WTC11 (cell line): ENCODE results near the gene GPR85. TPM values are rescaled to one million over a fixed set of nuclear protein-coding genes. Genes with fewer than 3 reads are reported as not detected.

Experiments
- ATAC-seq: fragments of 200-7000 bp; cut with Tn5 transposase; 2 replicates; pipeline ENCODE4 v1.10.0; 2021; ENCODE audit warnings: mild to moderate bottlenecking, moderate library complexity
- Bru-seq: library from RNA; stranded (reverse); fragments of 400-500 nt; gene quantifications from one replicate; lab custom pipeline; 2021; lab: Mats Ljungman, UMichigan
- CTCF ChIA-PET: fragments of 300-600 bp; sonication (Branson Sonifier 250); formaldehyde crosslinking; loops from one replicate; lab custom pipeline; 2021; ENCODE audit warnings: antibody characterized with exemption; lab: Charles Lee
- POLR2A ChIA-PET: fragments of 350-600 bp; sonication (Branson Sonifier 250); formaldehyde crosslinking; loops from one replicate; lab custom pipeline; 2021; ENCODE audit warnings: antibody characterized with exemption; lab: Charles Lee
- DNase-seq: peaks from one replicate; pipeline ENCODE4 v3.0.0; 2021; ENCODE audit warnings: low spot score
- H3K27ac Mint-ChIP-seq: 2 replicates; pipeline ENCODE4 v1.8.0; 2021; ENCODE audit warnings: mixed read lengths
- H3K27me3 Mint-ChIP-seq: 2 replicates; pipeline ENCODE4 v1.8.0; 2021; ENCODE audit warnings: low read depth, mild to moderate bottlenecking, moderate library complexity, mixed read lengths
- H3K36me3 Mint-ChIP-seq: 2 replicates; pipeline ENCODE4 v1.8.0; 2021; ENCODE audit warnings: mixed read lengths
- H3K4me1 Mint-ChIP-seq: 2 replicates; pipeline ENCODE4 v1.8.0; 2022; ENCODE audit warnings: mixed read lengths
- H3K4me3 Mint-ChIP-seq: 2 replicates; pipeline ENCODE4 v1.8.0; 2021; ENCODE audit warnings: mild to moderate bottlenecking, moderate library complexity, mixed read lengths
- H3K9me3 Mint-ChIP-seq: 2 replicates; pipeline ENCODE4 v1.8.0; 2021; ENCODE audit warnings: mixed read lengths
- CREB1 ChIP-seq: sonication (generic); formaldehyde crosslinking; IDR thresholded peaks from 2 replicates; pipeline ENCODE4 v1.8.0; 2023; ENCODE audit warnings: mild to moderate bottlenecking, missing genetic modification reagents
- ESRRA ChIP-seq: sonication (generic); formaldehyde crosslinking; IDR thresholded peaks from 2 replicates; pipeline ENCODE4 v1.8.1; 2022; ENCODE audit warnings: mild to moderate bottlenecking, missing genetic modification reagents, borderline replicate concordance
- FOXJ3 ChIP-seq: sonication (generic); formaldehyde crosslinking; IDR thresholded peaks from 2 replicates; pipeline ENCODE4 v1.9.0; 2021; ENCODE audit warnings: missing genetic modification reagents, mild to moderate bottlenecking, borderline replicate concordance
- GABPB1 ChIP-seq: sonication (generic); formaldehyde crosslinking; IDR thresholded peaks from 2 replicates; pipeline ENCODE4 v1.8.1; 2023; ENCODE audit warnings: mild to moderate bottlenecking, missing genetic modification reagents
- IRF2 ChIP-seq: sonication (generic); formaldehyde crosslinking; IDR thresholded peaks from 2 replicates; pipeline ENCODE4 v1.8.0; 2022; ENCODE audit warnings: low read depth, missing genetic modification reagents, borderline replicate concordance
- NR3C1 ChIP-seq: sonication (generic); formaldehyde crosslinking; conservative IDR thresholded peaks from 2 replicates; pipeline ENCODE4 v1.8.1; 2023; ENCODE audit warnings: low read depth, mild to moderate bottlenecking, missing genetic modification reagents
- RORB ChIP-seq: fragments of 250-450 bp; sonication (Bioruptor Pico); IDR thresholded peaks from 2 replicates; pipeline ENCODE4 v1.9.0; 2021; ENCODE audit warnings: mild to moderate bottlenecking
- SOX15 ChIP-seq: fragments of 250-450 bp; sonication (Bioruptor Pico); IDR thresholded peaks from 2 replicates; pipeline ENCODE4 v1.9.0; 2021; ENCODE audit warnings: mild to moderate bottlenecking
- ZNF232 ChIP-seq: sonication (generic); formaldehyde crosslinking; IDR thresholded peaks from 2 replicates; pipeline ENCODE4 v1.8.0; 2022; ENCODE audit warnings: mild to moderate bottlenecking, missing genetic modification reagents
- ZNF317 ChIP-seq: sonication (generic); formaldehyde crosslinking; IDR thresholded peaks from 2 replicates; pipeline ENCODE4 v1.8.1; 2023; ENCODE audit warnings: low read depth, mild to moderate bottlenecking, moderate library complexity, missing genetic modification reagents, borderline replicate concordance
- ZNF396 ChIP-seq: fragments of 250-450 bp; sonication (Bioruptor Pico); IDR thresholded peaks from 2 replicates; pipeline ENCODE4 v1.8.0; 2021; ENCODE audit warnings: mild to moderate bottlenecking, moderate library complexity, borderline replicate concordance
- ZNF416 ChIP-seq: fragments of 250-450 bp; sonication (Bioruptor Pico); IDR thresholded peaks from 2 replicates; pipeline ENCODE4 v1.9.0; 2021; ENCODE audit warnings: mild to moderate bottlenecking, inconsistent platforms
- long read RNA-seq, 3 experiments: library from RNA in 1 of 3; library from capped mRNA in 1 of 3; library from polyadenylated mRNA in 1 of 3; unstranded in 2 of 3; stranded (forward) in 1 of 3; transcript quantifications; one replicate each; pipeline ENCODE4 v2.0.0, GENCODE V29; 2021
- total RNA-seq: library from RNA; stranded (reverse); gene quantifications from 3 replicates; pipeline ENCODE4 v1.2.3, GENCODE V29; 2021
- TF ChIP-seq, protein P1 (sequence below): sonication (generic); formaldehyde crosslinking; IDR thresholded peaks from 2 replicates; pipeline ENCODE4 v1.8.1; 2023; ENCODE audit warnings: mild to moderate bottlenecking, moderate library complexity, missing genetic modification reagents
- TF ChIP-seq, protein P2 (sequence below): fragments of 250-450 bp; sonication (Bioruptor Pico); IDR thresholded peaks from 2 replicates; pipeline ENCODE4 v1.9.0; 2021; ENCODE audit warnings: mild to moderate bottlenecking
- TF ChIP-seq, protein P3 (sequence below): sonication (generic); formaldehyde crosslinking; IDR thresholded peaks from 2 replicates; pipeline ENCODE4 v1.8.0; 2022; ENCODE audit warnings: missing genetic modification reagents
- TF ChIP-seq, protein P4 (sequence below): sonication (generic); formaldehyde crosslinking; conservative IDR thresholded peaks from 2 replicates; pipeline ENCODE4 v1.8.1; 2023; ENCODE audit warnings: mild to moderate bottlenecking, low read depth, missing genetic modification reagents, moderate library complexity
- TF ChIP-seq, protein P5 (sequence below): fragments of 250-450 bp; sonication (Bioruptor Pico); IDR thresholded peaks from 2 replicates; pipeline ENCODE4 v2.1.2; 2022; ENCODE audit warnings: mild to moderate bottlenecking, moderate library complexity
- TF ChIP-seq, protein P6 (sequence below): sonication (generic); formaldehyde crosslinking; IDR thresholded peaks from 2 replicates; pipeline ENCODE4 v1.8.1; 2022; ENCODE audit warnings: mild to moderate bottlenecking, moderate library complexity, missing genetic modification reagents

The GPR85 gene, protein sequence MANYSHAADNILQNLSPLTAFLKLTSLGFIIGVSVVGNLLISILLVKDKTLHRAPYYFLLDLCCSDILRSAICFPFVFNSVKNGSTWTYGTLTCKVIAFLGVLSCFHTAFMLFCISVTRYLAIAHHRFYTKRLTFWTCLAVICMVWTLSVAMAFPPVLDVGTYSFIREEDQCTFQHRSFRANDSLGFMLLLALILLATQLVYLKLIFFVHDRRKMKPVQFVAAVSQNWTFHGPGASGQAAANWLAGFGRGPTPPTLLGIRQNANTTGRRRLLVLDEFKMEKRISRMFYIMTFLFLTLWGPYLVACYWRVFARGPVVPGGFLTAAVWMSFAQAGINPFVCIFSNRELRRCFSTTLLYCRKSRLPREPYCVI
- 0.09 to 0.34 TPM (median 0.09 TPM) in 3 replicates for total RNA-seq
- percentile 28 among the genes with signal in this experiment for Bru-seq, nascent RNA
- long read RNA-seq, experiment 1: 0 reads
- long read RNA-seq, experiment 2: 0 reads
- long read RNA-seq, experiment 3: 0 reads

DNA sequence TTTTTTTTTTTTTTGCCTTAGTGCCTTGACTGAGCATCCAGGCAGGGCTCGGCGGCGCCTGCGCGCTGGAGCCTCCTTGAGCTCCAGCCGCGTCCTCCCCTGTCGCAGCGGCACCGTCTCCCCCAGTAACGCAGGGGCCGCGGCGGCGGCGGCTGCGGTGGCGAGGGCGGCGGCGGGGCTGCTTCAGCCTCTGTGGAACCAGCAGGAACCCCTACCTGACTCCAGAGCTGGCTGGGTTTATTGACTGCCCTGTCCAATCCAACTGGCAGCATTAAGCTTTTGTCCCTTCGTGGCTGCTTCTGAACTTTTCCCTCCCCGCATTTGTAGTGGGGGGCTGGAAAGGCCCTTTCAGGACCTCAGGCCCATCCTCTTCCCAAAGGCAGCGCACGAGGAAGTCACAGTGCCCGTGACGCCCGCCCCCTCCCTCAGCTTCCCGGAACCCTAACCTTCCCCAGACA lies at the start of gene GPR85:
TSS of gene GPR85 (minus strand) at position 397 of the 458 bp plus-strand sequence. CDS start 2,106 bp downstream, outside the sequence.
- TF ChIP-seq IRF2 (CRISPR knock-in tag) (no peak), FOXJ3 (CRISPR knock-in tag) (no peak), ZNF416 (no peak), CREB1 (CRISPR knock-in tag) (no peak), ZNF232 (CRISPR knock-in tag) (no peak), ZNF317 (CRISPR knock-in tag) (no peak), ESRRA (CRISPR knock-in tag) (no peak), GABPB1 (CRISPR knock-in tag) (no peak)
- TF ChIP-seq, protein P1, sequence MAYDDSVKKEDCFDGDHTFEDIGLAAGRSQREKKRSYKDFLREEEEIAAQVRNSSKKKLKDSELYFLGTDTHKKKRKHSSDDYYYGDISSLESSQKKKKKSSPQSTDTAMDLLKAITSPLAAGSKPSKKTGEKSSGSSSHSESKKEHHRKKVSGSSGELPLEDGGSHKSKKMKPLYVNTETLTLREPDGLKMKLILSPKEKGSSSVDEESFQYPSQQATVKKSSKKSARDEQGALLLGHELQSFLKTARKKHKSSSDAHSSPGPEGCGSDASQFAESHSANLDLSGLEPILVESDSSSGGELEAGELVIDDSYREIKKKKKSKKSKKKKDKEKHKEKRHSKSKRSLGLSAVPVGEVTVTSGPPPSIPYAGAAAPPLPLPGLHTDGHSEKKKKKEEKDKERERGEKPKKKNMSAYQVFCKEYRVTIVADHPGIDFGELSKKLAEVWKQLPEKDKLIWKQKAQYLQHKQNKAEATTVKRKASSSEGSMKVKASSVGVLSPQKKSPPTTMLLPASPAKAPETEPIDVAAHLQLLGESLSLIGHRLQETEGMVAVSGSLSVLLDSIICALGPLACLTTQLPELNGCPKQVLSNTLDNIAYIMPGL (CRISPR knock-in tag): no peak
- TF ChIP-seq, protein P2, sequence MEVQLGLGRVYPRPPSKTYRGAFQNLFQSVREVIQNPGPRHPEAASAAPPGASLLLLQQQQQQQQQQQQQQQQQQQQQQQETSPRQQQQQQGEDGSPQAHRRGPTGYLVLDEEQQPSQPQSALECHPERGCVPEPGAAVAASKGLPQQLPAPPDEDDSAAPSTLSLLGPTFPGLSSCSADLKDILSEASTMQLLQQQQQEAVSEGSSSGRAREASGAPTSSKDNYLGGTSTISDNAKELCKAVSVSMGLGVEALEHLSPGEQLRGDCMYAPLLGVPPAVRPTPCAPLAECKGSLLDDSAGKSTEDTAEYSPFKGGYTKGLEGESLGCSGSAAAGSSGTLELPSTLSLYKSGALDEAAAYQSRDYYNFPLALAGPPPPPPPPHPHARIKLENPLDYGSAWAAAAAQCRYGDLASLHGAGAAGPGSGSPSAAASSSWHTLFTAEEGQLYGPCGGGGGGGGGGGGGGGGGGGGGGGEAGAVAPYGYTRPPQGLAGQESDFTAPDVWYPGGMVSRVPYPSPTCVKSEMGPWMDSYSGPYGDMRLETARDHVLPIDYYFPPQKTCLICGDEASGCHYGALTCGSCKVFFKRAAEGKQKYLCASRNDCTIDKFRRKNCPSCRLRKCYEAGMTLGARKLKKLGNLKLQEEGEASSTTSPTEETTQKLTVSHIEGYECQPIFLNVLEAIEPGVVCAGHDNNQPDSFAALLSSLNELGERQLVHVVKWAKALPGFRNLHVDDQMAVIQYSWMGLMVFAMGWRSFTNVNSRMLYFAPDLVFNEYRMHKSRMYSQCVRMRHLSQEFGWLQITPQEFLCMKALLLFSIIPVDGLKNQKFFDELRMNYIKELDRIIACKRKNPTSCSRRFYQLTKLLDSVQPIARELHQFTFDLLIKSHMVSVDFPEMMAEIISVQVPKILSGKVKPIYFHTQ (CRISPR knock-in tag): no peak
- POLR2A ChIA-PET: interaction anchor here (0.6 to 1.5 kb wide), 5 partner anchors 10 to 409 kb away, joined by 3 to 8 read pairs (median 5); a partner anchor contains a TSS
- Mint-ChIP-seq H3K4me1 (peaks cover 18% of the 10 kb centered on the region), H3K4me3 (peak within 1 kb of the TSS; percentile 76), H3K9me3 (no peaks in the 10 kb centered on the region), H3K27ac (no peak within 1 kb of the TSS), H3K27me3 (peaks cover 53% of the 10 kb centered on the region), H3K36me3 (no peaks in the 10 kb centered on the region)
- DNase-seq: peak; percentile 73
- peak; percentile 98 for ATAC-seq
- CTCF ChIA-PET: interaction anchor here (0.6 to 1.7 kb wide), 10 partner anchors 12 to 335 kb away, joined by 3 to 10 read pairs (median 4); partner anchors contain the start of gene TMEM168

DNA sequence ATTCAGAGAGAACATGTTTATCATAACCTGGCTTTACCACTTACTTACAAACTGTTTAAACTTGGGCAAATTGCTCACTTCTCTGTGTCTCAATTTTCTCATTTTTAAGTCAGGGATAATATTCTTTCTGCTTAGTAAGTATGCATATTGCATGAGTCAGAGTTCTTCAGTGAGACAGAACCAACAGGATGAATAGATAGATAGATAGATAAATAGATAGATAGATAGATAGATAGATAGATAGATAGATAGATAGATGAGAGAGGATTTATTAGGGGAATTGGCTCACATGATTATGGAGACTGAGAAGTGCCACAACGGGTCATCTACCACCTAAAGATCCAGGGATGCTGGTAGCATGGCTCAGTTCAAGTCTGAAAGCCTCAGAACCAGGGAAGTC lies 47.4 kb upstream of the GPR85 start:
- no peaks in the 10 kb centered on the region for H3K9me3 Mint-ChIP-seq
- no peaks in the 10 kb centered on the region for H3K27me3 Mint-ChIP-seq
- ATAC-seq (no peak), DNase-seq (no peak)
- POLR2A ChIA-PET: no interaction called here
- H3K4me1 Mint-ChIP-seq: no peaks in the 10 kb centered on the region
- H3K27ac Mint-ChIP-seq: no peak overlapping the region
- H3K36me3 Mint-ChIP-seq: no peaks in the 10 kb centered on the region
- no peak overlapping the region for H3K4me3 Mint-ChIP-seq
- CTCF ChIA-PET: no interaction called here
- TF ChIP-seq, protein P3, sequence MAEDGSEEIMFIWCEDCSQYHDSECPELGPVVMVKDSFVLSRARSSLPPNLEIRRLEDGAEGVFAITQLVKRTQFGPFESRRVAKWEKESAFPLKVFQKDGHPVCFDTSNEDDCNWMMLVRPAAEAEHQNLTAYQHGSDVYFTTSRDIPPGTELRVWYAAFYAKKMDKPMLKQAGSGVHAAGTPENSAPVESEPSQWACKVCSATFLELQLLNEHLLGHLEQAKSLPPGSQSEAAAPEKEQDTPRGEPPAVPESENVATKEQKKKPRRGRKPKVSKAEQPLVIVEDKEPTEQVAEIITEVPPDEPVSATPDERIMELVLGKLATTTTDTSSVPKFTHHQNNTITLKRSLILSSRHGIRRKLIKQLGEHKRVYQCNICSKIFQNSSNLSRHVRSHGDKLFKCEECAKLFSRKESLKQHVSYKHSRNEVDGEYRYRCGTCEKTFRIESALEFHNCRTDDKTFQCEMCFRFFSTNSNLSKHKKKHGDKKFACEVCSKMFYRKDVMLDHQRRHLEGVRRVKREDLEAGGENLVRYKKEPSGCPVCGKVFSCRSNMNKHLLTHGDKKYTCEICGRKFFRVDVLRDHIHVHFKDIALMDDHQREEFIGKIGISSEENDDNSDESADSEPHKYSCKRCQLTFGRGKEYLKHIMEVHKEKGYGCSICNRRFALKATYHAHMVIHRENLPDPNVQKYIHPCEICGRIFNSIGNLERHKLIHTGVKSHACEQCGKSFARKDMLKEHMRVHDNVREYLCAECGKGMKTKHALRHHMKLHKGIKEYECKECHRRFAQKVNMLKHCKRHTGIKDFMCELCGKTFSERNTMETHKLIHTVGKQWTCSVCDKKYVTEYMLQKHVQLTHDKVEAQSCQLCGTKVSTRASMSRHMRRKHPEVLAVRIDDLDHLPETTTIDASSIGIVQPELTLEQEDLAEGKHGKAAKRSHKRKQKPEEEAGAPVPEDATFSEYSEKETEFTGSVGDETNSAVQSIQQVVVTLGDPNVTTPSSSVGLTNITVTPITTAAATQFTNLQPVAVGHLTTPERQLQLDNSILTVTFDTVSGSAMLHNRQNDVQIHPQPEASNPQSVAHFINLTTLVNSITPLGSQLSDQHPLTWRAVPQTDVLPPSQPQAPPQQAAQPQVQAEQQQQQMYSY (CRISPR knock-in tag): no peak
- TF ChIP-seq, protein P4, sequence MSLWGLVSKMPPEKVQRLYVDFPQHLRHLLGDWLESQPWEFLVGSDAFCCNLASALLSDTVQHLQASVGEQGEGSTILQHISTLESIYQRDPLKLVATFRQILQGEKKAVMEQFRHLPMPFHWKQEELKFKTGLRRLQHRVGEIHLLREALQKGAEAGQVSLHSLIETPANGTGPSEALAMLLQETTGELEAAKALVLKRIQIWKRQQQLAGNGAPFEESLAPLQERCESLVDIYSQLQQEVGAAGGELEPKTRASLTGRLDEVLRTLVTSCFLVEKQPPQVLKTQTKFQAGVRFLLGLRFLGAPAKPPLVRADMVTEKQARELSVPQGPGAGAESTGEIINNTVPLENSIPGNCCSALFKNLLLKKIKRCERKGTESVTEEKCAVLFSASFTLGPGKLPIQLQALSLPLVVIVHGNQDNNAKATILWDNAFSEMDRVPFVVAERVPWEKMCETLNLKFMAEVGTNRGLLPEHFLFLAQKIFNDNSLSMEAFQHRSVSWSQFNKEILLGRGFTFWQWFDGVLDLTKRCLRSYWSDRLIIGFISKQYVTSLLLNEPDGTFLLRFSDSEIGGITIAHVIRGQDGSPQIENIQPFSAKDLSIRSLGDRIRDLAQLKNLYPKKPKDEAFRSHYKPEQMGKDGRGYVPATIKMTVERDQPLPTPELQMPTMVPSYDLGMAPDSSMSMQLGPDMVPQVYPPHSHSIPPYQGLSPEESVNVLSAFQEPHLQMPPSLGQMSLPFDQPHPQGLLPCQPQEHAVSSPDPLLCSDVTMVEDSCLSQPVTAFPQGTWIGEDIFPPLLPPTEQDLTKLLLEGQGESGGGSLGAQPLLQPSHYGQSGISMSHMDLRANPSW (CRISPR knock-in tag): no peak
- TF ChIP-seq, protein P5, sequence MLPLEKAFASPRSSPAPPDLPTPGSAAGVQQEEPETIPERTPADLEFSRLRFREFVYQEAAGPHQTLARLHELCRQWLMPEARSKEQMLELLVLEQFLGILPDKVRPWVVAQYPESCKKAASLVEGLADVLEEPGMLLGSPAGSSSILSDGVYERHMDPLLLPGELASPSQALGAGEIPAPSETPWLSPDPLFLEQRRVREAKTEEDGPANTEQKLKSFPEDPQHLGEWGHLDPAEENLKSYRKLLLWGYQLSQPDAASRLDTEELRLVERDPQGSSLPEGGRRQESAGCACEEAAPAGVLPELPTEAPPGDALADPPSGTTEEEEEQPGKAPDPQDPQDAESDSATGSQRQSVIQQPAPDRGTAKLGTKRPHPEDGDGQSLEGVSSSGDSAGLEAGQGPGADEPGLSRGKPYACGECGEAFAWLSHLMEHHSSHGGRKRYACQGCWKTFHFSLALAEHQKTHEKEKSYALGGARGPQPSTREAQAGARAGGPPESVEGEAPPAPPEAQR: no peak
- no peak for TF ChIP-seq NR3C1 (CRISPR knock-in tag)
- TF ChIP-seq, protein P6, sequence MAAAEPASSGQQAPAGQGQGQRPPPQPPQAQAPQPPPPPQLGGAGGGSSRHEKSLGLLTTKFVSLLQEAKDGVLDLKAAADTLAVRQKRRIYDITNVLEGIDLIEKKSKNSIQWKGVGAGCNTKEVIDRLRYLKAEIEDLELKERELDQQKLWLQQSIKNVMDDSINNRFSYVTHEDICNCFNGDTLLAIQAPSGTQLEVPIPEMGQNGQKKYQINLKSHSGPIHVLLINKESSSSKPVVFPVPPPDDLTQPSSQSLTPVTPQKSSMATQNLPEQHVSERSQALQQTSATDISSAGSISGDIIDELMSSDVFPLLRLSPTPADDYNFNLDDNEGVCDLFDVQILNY (CRISPR knock-in tag): no peak
- no peak for TF ChIP-seq RORB (CRISPR knock-in tag)
- TF ChIP-seq ZNF396 (CRISPR knock-in tag): no peak
- no peak for TF ChIP-seq SOX15 (CRISPR knock-in tag)
